HepG2 (cell line): Measurements from ENCODE around the gene TSTD2. TPM values are rescaled to one million over a fixed set of nuclear protein-coding genes. Genes with fewer than 3 reads are reported as not detected.

Experiments
- ATAC-seq: fragments of 200-7000 bp; cut with Tn5 transposase; 3 replicates; pipeline ENCODE4 v1.9.1; 2020; ENCODE audit warnings: mild to moderate bottlenecking, moderate library complexity
- BruUV-seq: library from RNA; stranded (reverse); fragments of 400-500 nt; replicated peaks from 2 replicates; lab custom pipeline; 2021; lab: Mats Ljungman, UMichigan
- CTCF ChIA-PET: fragments of 300-600 bp; formaldehyde crosslinking; extraction: SDS; loops from one replicate; lab custom pipeline; 2021; ENCODE audit warnings: low total read pairs, inconsistent platforms, low intra/inter-chr PET ratio; lab: Yijun Ruan, JAX
- POLR2A ChIA-PET: fragments of 350-600 bp; sonication (Branson Sonifier 250); formaldehyde crosslinking; loops from one replicate; lab custom pipeline; 2020; ENCODE audit warnings: antibody characterized with exemption, inconsistent platforms; lab: Yijun Ruan, JAX
- DNase-seq: peaks from one replicate; pipeline ENCODE4 v3.0.0-alpha.2; 2015; ENCODE audit warnings: low spot score
- FAIRE-seq: peaks from 3 replicates; lab custom pipeline; 2011; peaks lifted over from hg19 to GRCh38; lab: Jason Lieb, UNC
- H2AFZ ChIP-seq: one replicate; pipeline ENCODE4 v1.6.1; 2011; ENCODE audit warnings: low read length, inconsistent platforms
- H3K27ac ChIP-seq: fragments of 300-600 bp; 3 replicates; pipeline ENCODE4 v1.8.0; 2011; ENCODE audit warnings: mixed run types, mild to moderate bottlenecking, mixed read lengths, low read length, inconsistent platforms; ENCODE audit not compliant: insufficient read depth; ENCODE audit errors: extremely low read length
- H3K27me3 ChIP-seq, 2 experiments: fragments of 200-600 bp in 1 of 2; 2 replicates in 1 of 2; 3 replicates in 1 of 2; pipeline versions ENCODE4 v1.6.0 to v1.8.0; 2011; ENCODE audit warnings: low read length in 2 of 2, mild to moderate bottlenecking in 2 of 2, moderate library complexity in 2 of 2, inconsistent platforms in 1 of 2; ENCODE audit not compliant: insufficient read depth in 2 of 2, control insufficient read depth in 1 of 2
- H3K36me3 ChIP-seq, 2 experiments: fragments of 200-600 bp in 1 of 2; replicated peaks in 1 of 2; 2 replicates in 1 of 2; 3 replicates in 1 of 2; pipeline versions ENCODE4 v1.5.1 to v1.8.0; 2011; ENCODE audit warnings: low read length in 2 of 2, inconsistent platforms in 1 of 2; ENCODE audit not compliant: insufficient read depth in 2 of 2, control insufficient read depth in 1 of 2
- H3K4me1 ChIP-seq: 2 replicates; pipeline ENCODE4 v1.5.1; 2012; ENCODE audit warnings: low read length, inconsistent platforms; ENCODE audit not compliant: insufficient read depth
- H3K4me2 ChIP-seq: 2 replicates; pipeline ENCODE4 v1.6.0; 2011; ENCODE audit warnings: low read depth, low read length, inconsistent platforms
- H3K4me3 ChIP-seq, 3 experiments: fragments of 200-600 bp in 1 of 3; sonication (generic), shearing (Covaris generic) in 1 of 3; replicated peaks in 1 of 3; 2 replicates each; pipeline ENCODE4 v1.5.1; 2011 to 2016; ENCODE audit warnings: low read length in 3 of 3, inconsistent platforms in 2 of 3, low read depth in 2 of 3, mild to moderate bottlenecking in 2 of 3, control low read depth in 1 of 3, mixed read lengths in 1 of 3; ENCODE audit not compliant: insufficient read depth in 1 of 3
- H3K79me2 ChIP-seq: one replicate; pipeline ENCODE4 v1.6.1; 2011; ENCODE audit warnings: low read length, inconsistent platforms; ENCODE audit not compliant: insufficient read depth
- H3K9ac ChIP-seq: 2 replicates; pipeline ENCODE4 v1.6.0; 2011; ENCODE audit warnings: mild to moderate bottlenecking, low read depth, low read length, inconsistent platforms; ENCODE audit not compliant: insufficient read depth
- H3K9me3 ChIP-seq: 2 replicates; pipeline ENCODE4 v1.5.1; 2012; ENCODE audit warnings: mild to moderate bottlenecking, low read length
- H4K20me1 ChIP-seq: 2 replicates; pipeline ENCODE4 v1.6.0; 2011; ENCODE audit warnings: inconsistent platforms, mild to moderate bottlenecking, low read length, moderate library complexity; ENCODE audit not compliant: insufficient read depth
- ASH2L ChIP-seq: fragments of 300-600, 200-600 bp; sonication (generic); IDR thresholded peaks from 2 replicates; pipeline ENCODE4 v1.7.0; 2017; ENCODE audit warnings: low read depth, mild to moderate bottlenecking, moderate library complexity, mixed read lengths, low read length; ENCODE audit not compliant: insufficient read length
- FOXA1 ChIP-seq, 2 experiments: fragments of 450-650 bp in 1 of 2; sonication (generic) in 1 of 2; formaldehyde crosslinking in 1 of 2; IDR thresholded peaks; 2 replicates each; pipeline versions ENCODE4 v1.4.0 to v1.6.1; 2016 to 2020; ENCODE audit warnings: missing genetic modification reagents in 1 of 2
- RARA ChIP-seq: IDR thresholded peaks from 2 replicates; pipeline ENCODE4 v1.6.1; 2016; ENCODE audit warnings: missing genetic modification reagents, missing compliant biosample characterization
- ZNF383 ChIP-seq: sonication (generic); formaldehyde crosslinking; IDR thresholded peaks from 2 replicates; pipeline ENCODE4 v1.4.0; 2020; ENCODE audit warnings: missing genetic modification reagents, mild to moderate bottlenecking, borderline replicate concordance
- ZNF646 ChIP-seq: sonication (generic); formaldehyde crosslinking; IDR thresholded peaks from 2 replicates; pipeline ENCODE4 v1.9.0; 2021; ENCODE audit warnings: mild to moderate bottlenecking, missing genetic modification reagents
- ZNF891 ChIP-seq: sonication (generic); formaldehyde crosslinking; IDR thresholded peaks from 2 replicates; pipeline ENCODE4 v1.5.0; 2020; ENCODE audit warnings: mild to moderate bottlenecking, missing genetic modification reagents
- WGBS: methylation state at CpG from one replicate; pipeline ENCODE4 v1.1.6; 2017; ENCODE audit warnings: low lambda C conversion rate; 5-methylcytosine and 5-hydroxymethylcytosine counted together
- in situ Hi-C: cut with HindIII; loops from 2 replicates; pipeline ENCODE4 v1.10.0; 2017; ENCODE audit warnings: low pct_unique_long_range_greater_than_20kb; ENCODE audit not compliant: extremely low pct_ligation_motif_present
- intact Hi-C: fragments of 100-400 bp; cut with micrococcal nuclease; formaldehyde crosslinking; loops from one replicate; pipeline ENCODE4 v1.10.0; 2022; ENCODE audit not compliant: unreplicated experiment
- polyA plus RNA-seq, 8 experiments: library from polyadenylated mRNA; depleted of rRNA in 3 of 8; stranded (reverse) in 7 of 8; unstranded in 1 of 8; fragments of >200 nt; fragmentation: Illumina TruSeq in 4 of 8; extraction: Trizol in 4 of 8; gene quantifications; 2 replicates each; pipeline versions ENCODE4 v1.2.1 to v1.2.3, GENCODE V29; 2011 to 2016; ENCODE audit warnings: low read depth in 4 of 8, missing spikeins in 1 of 8, mixed read lengths in 1 of 8; ENCODE audit not compliant: insufficient read depth in 1 of 8
- total RNA-seq, 5 experiments: library from RNA; depleted of rRNA; stranded (reverse); fragments of >200 nt; fragmentation: Illumina TruSeq; extraction: Trizol; gene quantifications; 2 replicates each; pipeline ENCODE4 v1.2.3, GENCODE V29; 2016; ENCODE audit warnings: low read depth in 1 of 5
- TF ChIP-seq, protein P1 (sequence below): sonication (generic); formaldehyde crosslinking; IDR thresholded peaks from 2 replicates; pipeline ENCODE4 v1.8.1; 2023; ENCODE audit warnings: missing genetic modification reagents, mild to moderate bottlenecking, borderline replicate concordance
- TF ChIP-seq, protein P2 (sequence below): sonication (generic); formaldehyde crosslinking; IDR thresholded peaks from 2 replicates; pipeline ENCODE4 v1.4.0; 2020; ENCODE audit warnings: mild to moderate bottlenecking, missing genetic modification reagents

TSTD2 gene
- total and polyA plus RNA-seq, 2 of the 13 experiments (the other 11 are each of a cell fraction or from before 2014, with no cell fraction given): 16.0 to 23.1 TPM

DNA sequence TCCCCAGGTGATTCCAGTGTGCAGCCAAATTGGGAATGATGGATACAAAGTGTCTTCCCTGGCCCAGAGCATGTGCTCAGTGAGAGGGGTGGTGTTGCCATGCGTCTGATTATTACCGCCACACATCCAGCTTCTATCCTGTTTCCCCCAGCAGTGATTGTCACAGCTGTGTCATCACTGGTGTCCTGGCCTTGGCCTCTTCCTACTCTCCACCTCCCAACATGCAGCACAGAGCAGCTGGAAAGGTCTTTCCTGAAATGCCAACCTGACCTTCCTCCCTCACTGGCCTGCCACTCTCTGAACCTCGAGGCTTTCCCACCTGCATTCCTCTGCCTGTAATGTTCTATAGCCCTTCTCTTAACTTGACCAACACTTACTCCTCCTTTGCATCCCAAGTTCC is 71.7 kb downstream of the TSTD2 start:
- no TSS peak for BruUV-seq
- in situ Hi-C loops: no loop called here
- FAIRE-seq: no peak
- POLR2A ChIA-PET: no interaction called here
- peaks cover 2 to 9% of the 10 kb centered on the region in 2 experiments; a peak in 3 of 5 replicates for H3K27me3 ChIP-seq
- no peak overlapping the region for H3K4me2 ChIP-seq
- no peak for DNase-seq
- no peak overlapping the region for H2AFZ ChIP-seq
- peak; percentile 28; the same call in 1 of the 2 replicates for TF ChIP-seq RARA
- TF ChIP-seq, protein P1, sequence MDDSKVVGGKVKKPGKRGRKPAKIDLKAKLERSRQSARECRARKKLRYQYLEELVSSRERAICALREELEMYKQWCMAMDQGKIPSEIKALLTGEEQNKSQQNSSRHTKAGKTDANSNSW (CRISPR knock-in tag): no peak
- TF ChIP-seq, all 625 proteins: peak for 1
- H3K4me1 ChIP-seq: no peaks in the 10 kb centered on the region
- no peak overlapping the region for H3K4me3 ChIP-seq
- H3K36me3 ChIP-seq: no peaks in the 10 kb centered on the region
- no peaks in the 10 kb centered on the region for H4K20me1 ChIP-seq
- no peaks in the 10 kb centered on the region for H3K9me3 ChIP-seq
- no peak; the same call in 2 of the 3 replicates for ATAC-seq
- 63% methylated on average over 3 of the region's 3 CpGs for WGBS
- no peak overlapping the region for H3K9ac ChIP-seq
- H3K79me2 ChIP-seq: no peaks in the 10 kb centered on the region
- intact Hi-C loops: no loop called here
- CTCF ChIA-PET: no interaction called here
- H3K27ac ChIP-seq: no peak overlapping the region

- ChIA-PET CTCF (no interaction called here), POLR2A (no interaction called here)
- Histone ChIP-seq H4K20me1 (no peaks in the 10 kb centered on the region), H3K79me2 (no peaks in the 10 kb centered on the region), H3K9ac (no peak overlapping the region), H3K4me3 (no peak overlapping the region), H3K9me3 (no peaks in the 10 kb centered on the region), H2AFZ (no peak overlapping the region), H3K36me3 (no peaks in the 10 kb centered on the region), H3K27me3 (peaks cover 2 to 9% of the 10 kb centered on the region in 2 experiments; a peak in 3 of 5 replicates), H3K27ac (no peak overlapping the region), H3K4me2 (no peak overlapping the region), H3K4me1 (no peaks in the 10 kb centered on the region)
- DNase-seq (no peak), ATAC-seq (no peak), FAIRE-seq (no peak)
- in situ Hi-C loops: no loop called here
- BruUV-seq: no TSS peak
- intact Hi-C loops: no loop called here
- TF ChIP-seq ASH2L (no peak), ZNF646 (CRISPR knock-in tag) (no peak), ZNF891 (CRISPR knock-in tag) (no peak), FOXA1 (IDR thresholded peaks at IDR 0.05) (no peak), FOXA1 (CRISPR knock-in tag; IDR thresholded peaks at IDR 0.05) (no peak), ZNF383 (CRISPR knock-in tag) (no peak)
- TF ChIP-seq, protein P1 (CRISPR knock-in tag): no peak
- TF ChIP-seq, protein P2, sequence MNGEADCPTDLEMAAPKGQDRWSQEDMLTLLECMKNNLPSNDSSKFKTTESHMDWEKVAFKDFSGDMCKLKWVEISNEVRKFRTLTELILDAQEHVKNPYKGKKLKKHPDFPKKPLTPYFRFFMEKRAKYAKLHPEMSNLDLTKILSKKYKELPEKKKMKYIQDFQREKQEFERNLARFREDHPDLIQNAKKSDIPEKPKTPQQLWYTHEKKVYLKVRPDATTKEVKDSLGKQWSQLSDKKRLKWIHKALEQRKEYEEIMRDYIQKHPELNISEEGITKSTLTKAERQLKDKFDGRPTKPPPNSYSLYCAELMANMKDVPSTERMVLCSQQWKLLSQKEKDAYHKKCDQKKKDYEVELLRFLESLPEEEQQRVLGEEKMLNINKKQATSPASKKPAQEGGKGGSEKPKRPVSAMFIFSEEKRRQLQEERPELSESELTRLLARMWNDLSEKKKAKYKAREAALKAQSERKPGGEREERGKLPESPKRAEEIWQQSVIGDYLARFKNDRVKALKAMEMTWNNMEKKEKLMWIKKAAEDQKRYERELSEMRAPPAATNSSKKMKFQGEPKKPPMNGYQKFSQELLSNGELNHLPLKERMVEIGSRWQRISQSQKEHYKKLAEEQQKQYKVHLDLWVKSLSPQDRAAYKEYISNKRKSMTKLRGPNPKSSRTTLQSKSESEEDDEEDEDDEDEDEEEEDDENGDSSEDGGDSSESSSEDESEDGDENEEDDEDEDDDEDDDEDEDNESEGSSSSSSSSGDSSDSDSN (CRISPR knock-in tag): no peak
Measured at GRCh38 chr9:97560851-97561250, 72.3 kb downstream of the TSTD2 start.
